Epidermal melanocyte (primary cell): ENCODE results near the gene LONRF2.

ENCODE experiments used
- DNase-seq: peaks from one replicate; pipeline ENCODE4 v3.0.0; 2011; ENCODE audit warnings: low spot score; ENCODE audit not compliant: insufficient read length

Gene LONRF2

GRCh38 chr2:100237770-100238169 is 84.5 kb downstream of the LONRF2 start:
- no peak for DNase-seq

- no peak for DNase-seq
Observed at GRCh38 chr2:100237163-100237562, 85.1 kb downstream of the LONRF2 start.

- DNase-seq, result no peak
Observed at GRCh38 chr2:100236166-100236565, 86.1 kb downstream of the LONRF2 start.

GRCh38 chr2:100235581-100235980 is 86.7 kb downstream of the LONRF2 start:
- no peak for DNase-seq

GRCh38 chr2:100235098-100235497 is 87.2 kb downstream of the LONRF2 start:
- DNase-seq, result no peak

GRCh38 chr2:100234141-100234540 is 88.2 kb downstream of the LONRF2 start:
- no peak for DNase-seq

GRCh38 chr2:100233061-100233460 is 89.2 kb downstream of the LONRF2 start:
- DNase-seq, result no peak

DNA sequence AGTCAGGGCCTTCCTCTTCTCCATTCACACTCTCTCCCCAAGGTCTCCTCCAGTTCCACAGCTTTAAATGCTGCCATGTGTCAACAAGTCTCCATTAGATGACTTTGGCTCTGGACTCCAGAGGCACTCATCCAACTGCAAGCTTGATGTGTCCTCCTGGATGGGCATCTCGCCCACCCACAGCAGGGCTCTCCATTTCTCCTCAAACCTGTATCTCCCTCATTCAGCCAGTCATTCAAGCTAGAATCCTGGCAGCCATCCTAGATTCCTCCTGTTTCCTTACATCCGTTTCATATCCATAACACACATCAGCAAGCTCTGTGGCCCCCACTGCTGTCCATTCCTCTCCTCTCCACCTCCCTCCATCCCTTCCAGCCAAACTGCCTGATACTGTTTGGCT is 91.5 kb downstream of the LONRF2 start:
- DNase-seq, result no peak

DNA sequence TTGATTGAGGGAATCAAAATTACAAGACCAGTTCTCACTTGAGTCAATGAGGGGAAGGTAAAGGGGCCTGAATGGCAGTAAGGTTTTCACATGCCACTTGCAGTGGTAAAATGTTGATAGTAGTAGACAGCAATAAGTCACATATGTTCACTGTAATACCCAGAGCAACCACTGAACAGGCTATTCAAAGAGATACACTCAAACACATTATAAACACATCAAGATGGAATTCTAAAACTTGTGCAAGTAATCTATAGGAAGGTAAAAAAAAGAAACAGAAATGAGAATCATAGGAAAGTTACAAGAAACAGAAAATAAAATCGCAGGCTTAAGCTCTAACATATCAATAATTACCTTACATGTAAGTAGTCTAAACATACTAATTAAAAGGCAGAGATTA is 93.3 kb downstream of the LONRF2 start:
- DNase-seq, result no peak

DNA sequence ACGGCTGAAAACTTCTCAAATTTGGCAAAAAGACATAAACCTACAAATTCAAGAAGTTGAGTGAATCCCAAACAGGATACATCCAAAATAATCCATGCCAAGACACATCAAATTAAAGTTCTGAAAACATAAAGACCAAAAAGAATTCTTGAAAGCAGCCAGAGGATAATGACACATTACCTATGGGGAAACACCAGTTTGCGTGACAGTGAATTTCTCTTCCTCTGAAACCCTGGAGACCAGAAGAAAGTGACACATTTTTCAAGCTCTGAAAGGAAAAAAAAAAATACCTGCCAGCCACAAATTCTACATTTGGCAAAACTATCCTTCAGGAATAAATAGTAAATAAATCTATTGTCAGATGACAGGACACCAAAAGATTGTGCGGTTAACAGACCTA is 93.9 kb downstream of the LONRF2 start:
- no peak for DNase-seq

DNA sequence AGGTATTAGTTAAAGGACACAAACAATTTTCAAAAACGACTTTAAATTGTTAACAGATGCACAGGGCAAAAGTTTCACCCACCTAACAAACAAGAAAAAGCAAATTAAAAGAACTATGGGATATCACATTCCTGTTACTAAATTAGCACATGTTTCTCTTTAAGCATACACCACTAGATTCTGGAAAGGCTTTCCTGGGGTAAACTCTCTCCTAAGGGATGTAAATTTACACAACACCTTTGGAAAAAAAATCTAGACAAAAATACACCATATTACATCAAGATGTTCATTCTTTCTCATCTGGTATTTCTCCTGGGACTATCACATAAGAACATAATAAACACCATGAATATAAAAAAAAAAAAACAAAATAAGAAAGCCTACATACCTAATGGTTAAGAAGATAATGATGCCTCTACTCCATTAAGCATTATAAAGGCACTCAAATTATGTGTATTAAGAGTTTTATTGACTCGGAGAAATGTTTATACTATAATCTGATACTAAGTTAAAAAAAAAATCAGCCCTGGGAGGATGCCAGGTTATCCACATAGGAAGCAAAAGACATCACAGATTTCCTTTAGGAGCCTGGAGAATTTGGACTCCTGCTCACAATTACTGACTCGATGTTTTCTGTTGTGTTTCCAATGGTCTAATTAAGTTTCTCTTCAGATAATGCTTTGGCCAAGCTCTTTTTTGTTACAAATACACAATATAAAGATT is 97.2 kb downstream of the LONRF2 start:
- DNase-seq, result no peak

DNA sequence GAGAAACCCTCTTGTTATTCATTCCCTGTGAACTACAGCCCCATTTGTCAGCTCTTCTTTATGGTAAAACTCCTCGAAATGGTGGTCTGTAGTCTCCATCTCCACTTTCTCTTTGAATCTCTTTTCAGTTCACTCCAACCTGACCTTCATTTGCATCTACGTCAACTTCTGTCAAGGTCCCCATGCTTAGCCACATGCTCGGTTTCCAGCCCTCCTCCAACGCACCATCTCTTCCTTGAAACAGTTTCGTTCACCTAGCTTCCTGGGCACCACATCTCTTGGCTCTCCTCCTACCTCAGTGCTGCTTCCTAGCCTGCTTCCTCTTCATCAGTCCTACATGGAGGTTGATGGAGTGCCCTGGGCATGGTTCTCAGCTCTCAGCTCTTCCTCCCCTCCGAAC is 98.8 kb downstream of the LONRF2 start:
- no peak for DNase-seq
